GM12865 (cell line): ENCODE results near the gene LCORL.
"Not testable (repeated sequence)": the region's sequence is repeated elsewhere in the genome, so short reads cannot be mapped to it uniquely, and the experiment has no call there.

Source experiments
- DNase-seq: peaks from one replicate; pipeline ENCODE4 v3.0.0; 2010; ENCODE audit warnings: low read depth
- H3K4me3 ChIP-seq: 2 replicates; pipeline ENCODE4 v1.5.1; 2011; ENCODE audit warnings: mild to moderate bottlenecking, low read depth, low read length, control low read depth
- TF ChIP-seq, protein P1 (sequence below): IDR thresholded peaks from 2 replicates; pipeline ENCODE4 v1.5.1; 2011; ENCODE audit warnings: low read length, control low read depth, low read depth, inconsistent platforms; ENCODE audit not compliant: insufficient read depth; ENCODE audit errors: missing control alignments

LCORL gene

DNA sequence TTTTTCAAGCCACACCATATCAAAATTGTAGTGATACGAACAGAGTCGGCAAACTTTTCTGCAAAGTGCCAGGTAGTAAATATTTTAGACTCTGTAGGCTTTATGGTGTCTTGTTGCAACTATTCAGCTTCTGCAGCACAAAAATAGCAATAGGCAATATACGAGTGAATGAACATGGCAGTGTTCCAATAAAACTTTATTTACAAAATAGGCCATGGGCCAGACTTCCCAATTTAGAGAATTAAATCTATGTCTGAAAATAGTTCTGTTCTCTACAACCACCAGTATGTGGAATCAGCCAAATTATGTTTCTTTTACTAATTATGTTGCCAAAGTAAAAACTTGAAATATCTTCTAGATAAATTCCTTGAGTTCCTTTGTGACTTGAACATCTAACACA lies 154.3 kb downstream of the LCORL start:
- TF ChIP-seq, protein P1, sequence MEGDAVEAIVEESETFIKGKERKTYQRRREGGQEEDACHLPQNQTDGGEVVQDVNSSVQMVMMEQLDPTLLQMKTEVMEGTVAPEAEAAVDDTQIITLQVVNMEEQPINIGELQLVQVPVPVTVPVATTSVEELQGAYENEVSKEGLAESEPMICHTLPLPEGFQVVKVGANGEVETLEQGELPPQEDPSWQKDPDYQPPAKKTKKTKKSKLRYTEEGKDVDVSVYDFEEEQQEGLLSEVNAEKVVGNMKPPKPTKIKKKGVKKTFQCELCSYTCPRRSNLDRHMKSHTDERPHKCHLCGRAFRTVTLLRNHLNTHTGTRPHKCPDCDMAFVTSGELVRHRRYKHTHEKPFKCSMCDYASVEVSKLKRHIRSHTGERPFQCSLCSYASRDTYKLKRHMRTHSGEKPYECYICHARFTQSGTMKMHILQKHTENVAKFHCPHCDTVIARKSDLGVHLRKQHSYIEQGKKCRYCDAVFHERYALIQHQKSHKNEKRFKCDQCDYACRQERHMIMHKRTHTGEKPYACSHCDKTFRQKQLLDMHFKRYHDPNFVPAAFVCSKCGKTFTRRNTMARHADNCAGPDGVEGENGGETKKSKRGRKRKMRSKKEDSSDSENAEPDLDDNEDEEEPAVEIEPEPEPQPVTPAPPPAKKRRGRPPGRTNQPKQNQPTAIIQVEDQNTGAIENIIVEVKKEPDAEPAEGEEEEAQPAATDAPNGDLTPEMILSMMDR = no peak
- no peak for DNase-seq
- no peak overlapping the region for H3K4me3 ChIP-seq

DNA sequence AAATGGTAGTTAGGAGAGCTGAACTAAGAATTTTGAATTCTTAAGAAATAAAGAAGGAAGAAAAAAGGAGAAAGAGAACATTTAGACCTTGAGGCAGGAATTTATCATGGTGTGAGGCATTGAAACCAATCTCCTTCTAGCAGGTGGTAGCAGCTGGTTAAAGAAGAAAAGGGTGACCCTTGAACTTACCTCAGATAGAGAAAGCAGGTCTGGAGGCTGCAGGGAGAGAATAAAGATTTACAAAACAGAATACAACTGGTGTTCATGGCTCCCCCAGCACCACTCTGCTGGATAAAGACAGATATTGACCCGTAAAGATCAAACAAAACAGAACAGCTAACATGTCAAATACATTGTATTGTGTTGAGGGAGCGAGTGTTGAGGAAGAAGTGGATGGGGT lies 154.7 kb downstream of the LCORL start:
- TF ChIP-seq, protein P1 = no peak
- DNase-seq = no peak
- H3K4me3 ChIP-seq = no peak overlapping the region

DNA sequence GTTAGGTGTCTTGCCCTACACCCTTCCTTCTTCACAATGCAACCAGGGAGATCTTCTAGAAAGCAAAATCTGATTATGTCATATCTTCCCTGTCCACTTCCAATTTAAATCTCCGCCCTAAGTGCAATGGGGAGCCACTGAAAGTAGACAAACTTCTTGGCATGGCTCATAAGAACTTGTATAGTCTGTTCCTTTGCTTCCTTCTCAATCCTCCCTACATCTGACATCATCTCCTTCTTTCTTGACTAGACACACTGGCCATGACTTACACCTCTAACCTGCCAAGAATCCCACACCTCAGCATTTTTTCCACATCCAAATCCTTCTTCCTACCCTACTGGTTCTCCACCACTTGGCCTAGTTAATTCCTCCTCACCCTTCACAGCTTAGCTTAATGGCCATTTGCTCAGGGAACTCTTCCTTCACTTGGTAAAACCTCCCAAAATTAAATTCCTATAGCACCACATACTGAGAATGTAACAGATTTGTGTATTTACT lies 155.6 kb downstream of the LCORL start:
- H3K4me3 ChIP-seq = no peak overlapping the region
- DNase-seq = no peak
- TF ChIP-seq, protein P1 = no peak

DNA sequence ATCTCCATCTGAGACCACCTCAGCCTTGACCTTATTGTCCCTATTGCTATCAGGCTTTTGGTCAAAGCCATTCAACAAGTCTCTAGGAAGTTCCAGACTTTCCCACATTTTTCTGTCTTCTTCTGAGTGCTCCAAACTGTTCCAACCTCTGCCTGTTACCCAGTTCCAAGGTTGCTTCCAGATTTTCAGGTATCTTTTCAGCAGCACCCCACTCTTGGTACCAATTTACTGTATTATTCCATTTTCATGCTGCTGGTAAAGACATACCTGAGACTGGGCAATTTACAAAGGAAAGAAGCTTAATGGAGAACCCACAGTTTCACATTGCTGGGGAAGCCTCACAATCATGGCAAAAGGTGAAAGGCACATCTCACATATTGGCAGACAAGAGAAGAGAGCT lies 159.6 kb downstream of the LCORL start:
- DNase-seq, H3K4me3 ChIP-seq: not testable (repeated sequence)

DNA sequence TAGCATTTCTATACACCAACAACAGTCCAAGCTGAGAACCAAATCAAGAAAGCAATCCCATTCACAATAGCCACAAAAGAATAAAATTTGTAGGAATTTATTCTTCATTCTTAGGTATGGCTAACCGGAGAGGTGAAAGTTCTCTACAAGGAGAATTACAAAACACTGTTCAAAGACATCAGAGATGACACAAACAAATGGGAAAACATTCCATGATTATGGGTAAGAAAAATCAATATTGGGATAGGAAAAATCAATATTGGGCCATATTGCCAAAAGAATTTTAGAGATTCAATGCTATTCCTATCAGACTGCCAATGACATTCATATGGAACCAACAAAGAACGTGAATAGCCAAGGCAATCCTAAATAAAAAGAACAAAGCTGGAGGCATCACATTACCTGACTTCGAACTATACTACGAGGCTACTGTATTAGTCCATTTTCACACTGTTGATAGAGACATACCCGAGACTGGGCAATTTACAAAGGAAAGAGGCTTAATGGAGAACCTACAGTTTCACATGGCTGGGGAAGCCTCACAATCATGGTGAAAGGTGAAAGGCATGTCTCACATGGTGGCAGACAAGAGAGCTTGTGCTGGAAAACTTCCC lies 161.7 kb downstream of the LCORL start:
- no peak overlapping the region for H3K4me3 ChIP-seq
- TF ChIP-seq, protein P1 = no peak
- DNase-seq = no peak

DNA sequence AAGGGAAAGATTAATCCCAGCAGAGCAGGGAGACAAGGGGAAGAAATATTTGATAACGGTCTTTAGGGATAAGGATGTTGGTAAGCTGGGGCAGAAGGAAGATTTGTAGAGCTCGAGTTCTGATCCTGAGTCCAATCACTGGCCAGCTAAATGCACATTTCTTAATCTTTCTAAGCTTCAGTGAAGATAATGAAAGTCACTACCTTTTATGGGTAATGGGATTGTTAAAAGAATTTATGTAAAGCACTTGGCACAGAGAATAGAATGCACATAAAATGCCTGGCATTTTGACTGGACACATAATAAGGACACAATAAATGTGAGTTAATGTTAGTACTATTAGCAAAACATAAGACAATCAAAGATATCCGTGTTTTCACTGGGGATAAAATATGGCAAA lies 167.5 kb downstream of the LCORL start:
- H3K4me3 ChIP-seq = no peak overlapping the region
- DNase-seq = no peak
- TF ChIP-seq, protein P1 = no peak

DNA sequence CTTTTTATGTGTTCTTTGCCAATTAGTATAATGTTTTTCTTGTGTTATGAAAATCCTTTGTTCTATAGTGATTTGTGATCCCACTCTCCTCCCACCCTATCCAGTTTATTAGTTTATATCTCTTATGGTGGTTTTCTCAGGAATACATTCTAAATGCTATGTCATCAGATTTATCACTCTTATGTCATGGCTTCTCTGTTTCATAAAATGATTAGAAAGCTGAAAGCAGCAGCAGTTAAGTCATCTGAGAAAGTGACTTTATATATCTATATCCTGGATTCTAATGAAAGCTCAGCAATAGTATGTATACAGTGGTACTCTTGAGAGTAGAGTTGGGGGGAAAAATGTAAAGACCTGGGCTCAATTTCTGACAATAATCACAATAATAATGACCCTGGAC lies 169.6 kb downstream of the LCORL start:
- H3K4me3 ChIP-seq = no peak overlapping the region
- TF ChIP-seq, protein P1 = no peak
- DNase-seq = no peak

DNA sequence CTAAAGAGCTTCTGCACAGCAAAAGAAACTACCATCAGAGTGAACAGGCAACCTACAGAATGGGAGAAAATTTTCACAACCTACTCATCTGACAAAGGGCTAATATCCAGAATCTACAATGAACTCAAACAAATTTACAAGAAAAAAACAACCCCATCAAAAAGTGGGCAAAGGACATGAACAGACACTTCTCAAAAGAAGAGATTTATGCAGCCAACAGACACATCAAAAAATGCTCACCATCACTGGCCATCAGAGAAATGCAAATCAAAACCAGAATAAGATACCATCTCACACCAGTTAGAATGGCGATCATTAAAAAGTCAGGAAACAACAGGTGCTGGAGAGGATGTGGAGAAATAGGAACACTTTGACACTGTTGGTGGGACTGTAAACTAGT lies 171.3 kb downstream of the LCORL start:
- DNase-seq = not testable (repeated sequence)

More for the DNA sequence above, 171.3 kb downstream of the LCORL start:
- H3K4me3 ChIP-seq = not testable (repeated sequence)
